GM18499 (cell line): ENCODE results near the gene CD6.

Source experiments
- ATAC-seq: cut with Tn5 transposase; IDR thresholded peaks from one replicate; pipeline ENCODE4 v1.9.1; 2021; ENCODE audit warnings: moderate number of reproducible peaks; ENCODE audit not compliant: insufficient read depth, unreplicated experiment

The CD6 gene

DNA sequence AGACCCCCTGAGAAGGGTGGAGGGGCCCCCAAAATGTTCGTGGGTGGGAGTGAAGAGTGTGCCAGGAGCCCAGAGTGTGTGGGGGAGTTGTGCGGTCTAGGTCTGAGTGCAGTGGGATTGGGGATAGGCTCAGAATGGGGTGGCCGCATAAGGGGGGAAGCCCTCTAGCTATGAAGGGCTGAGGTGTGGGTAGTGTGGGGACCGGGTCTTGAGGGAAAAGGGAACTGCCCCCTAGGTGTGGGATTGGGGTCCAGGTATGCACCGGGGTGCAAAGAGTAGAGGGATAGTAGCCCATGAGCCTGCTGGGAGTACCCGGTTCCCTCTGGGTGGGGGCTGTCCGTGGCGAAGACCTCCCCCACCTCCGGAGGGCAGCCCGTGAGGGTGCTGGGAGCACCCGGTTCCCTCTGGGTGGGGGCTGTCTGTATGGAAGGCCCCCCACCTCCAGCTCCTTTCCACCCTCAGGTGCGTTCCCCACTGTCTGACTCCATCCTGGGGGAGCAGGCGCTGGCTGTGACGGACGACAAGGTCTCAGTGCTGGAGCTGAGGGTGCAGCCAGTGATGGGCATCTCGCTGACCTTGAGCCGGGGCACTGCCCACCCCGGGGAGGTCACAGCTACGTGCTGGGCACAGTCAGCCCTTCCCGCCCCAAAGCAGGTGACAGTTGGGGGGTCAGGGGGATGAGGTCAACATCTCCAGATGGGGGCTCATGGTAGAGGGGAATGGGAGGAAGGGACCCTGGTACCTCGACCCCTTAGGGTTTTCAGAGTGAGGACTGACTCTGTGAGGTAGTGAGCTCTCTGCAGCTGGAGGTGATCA lies 36.5 kb upstream of the CD6 start:
- ATAC-seq = no peak

DNA sequence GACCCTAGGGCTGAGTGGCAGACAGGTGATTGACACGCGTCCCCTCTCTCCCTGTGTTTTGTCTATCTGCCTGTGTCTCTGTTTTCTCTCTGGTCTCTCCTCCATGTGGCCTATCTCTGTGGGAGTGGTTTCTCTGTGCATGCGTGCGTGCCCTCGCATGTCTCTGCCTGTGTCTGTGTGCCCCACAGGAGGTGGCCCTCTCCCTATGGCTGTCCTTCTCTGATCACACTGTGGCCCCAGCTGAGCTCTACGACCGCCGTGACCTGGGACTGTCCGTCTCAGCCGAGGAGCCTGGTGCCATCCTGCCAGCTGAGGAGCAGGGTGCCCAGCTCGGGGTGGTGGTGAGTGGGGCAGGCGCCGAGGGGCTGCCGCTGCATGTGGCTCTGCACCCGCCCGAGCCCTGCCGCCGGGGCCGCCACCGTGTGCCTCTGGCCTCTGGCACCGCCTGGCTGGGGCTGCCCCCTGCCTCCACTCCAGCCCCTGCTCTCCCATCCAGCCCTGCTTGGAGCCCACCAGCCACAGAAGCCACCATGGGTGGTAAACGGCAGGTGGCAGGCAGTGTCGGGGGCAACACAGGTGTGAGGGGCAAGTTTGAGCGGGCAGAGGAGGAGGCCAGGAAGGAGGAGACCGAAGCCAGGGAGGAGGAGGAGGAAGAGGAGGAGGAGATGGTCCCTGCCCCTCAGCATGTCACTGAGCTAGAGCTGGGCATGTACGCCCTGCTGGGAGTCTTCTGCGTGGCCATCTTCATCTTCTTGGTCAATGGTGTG lies 35.6 kb upstream of the CD6 start:
- ATAC-seq = no peak

DNA sequence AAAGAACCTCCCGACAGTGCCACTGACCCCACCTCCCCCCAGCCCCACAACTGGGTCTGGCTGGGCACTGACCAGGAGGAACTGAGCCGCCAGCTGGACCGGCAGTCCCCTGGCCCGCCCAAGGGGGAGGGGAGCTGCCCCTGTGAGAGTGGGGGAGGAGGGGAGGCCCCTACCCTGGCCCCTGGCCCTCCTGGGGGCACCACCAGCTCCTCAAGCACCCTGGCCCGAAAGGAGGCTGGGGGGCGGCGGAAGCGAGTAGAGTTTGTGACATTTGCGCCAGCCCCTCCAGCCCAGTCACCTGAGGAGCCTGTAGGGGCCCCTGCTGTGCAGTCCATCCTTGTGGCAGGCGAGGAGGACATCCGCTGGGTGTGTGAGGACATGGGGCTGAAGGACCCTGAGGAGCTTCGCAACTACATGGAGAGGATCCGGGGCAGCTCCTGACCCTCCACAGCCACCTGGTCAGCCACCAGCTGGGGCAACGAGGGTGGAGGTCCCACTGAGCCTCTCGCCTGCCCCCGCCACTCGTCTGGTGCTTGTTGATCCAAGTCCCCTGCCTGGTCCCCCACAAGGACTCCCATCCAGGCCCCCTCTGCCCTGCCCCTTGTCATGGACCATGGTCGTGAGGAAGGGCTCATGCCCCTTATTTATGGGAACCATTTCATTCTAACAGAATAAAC lies 34.9 kb upstream of the CD6 start:
- no peak for ATAC-seq

DNA sequence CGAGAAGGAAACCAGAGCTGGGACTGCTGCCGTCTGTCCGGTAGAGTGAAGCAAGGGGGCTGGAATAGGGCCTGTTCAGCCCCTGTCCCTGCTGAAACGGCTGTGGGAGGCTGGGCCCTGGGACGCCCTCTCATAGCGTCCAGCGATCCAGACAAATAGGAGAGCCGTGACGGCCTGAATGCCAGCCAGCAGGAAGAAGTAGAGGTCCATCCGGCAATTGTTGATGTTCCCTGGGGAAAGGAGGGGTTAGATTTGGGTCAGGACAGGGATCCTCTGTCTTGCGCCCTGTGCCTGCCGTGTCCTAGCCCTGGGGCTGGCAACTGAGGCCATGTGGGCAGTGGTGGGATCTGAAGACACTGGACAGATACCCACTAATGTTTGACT lies 34.3 kb upstream of the CD6 start:
- ATAC-seq = no peak

DNA sequence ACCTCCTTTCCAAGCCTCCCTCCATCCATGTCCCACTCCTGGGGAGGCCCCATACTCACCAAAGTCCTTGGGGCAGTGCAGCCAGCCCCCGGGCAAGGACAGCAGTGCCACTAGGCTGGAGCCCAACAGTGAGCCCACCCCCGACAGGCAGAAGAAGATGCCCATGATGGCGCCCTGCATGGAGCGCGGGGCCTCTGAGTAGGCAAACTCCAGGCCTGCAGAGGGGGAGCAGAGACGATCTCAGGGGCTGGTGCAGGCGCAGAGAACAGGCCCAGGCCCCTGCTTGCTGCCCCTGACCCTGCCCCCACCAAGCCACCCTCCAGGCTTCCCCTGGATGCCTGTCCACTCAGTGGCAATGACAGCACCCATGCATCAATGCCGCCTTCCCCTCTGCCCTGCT lies 33.7 kb upstream of the CD6 start:
- ATAC-seq = no peak

DNA sequence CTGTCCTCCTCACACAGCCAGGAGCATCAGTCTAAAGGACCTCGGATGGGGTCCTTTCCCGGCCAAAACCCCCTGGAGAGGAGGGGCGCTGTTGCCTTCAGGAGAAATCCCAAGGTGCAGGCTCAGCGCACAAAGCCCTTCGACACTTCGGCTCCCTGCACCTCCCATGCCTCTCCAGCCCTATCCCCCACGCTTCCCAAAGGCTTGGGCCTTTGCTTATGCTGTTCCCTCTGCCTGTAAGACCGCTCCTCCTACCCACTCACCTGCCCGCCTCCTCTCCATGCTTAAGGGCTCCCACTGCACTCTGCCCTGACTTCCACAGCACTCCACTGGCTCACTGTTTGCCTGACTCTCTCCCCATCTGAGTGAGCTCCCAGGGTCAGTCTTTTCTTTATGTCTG lies 33.0 kb upstream of the CD6 start:
- no peak for ATAC-seq

DNA sequence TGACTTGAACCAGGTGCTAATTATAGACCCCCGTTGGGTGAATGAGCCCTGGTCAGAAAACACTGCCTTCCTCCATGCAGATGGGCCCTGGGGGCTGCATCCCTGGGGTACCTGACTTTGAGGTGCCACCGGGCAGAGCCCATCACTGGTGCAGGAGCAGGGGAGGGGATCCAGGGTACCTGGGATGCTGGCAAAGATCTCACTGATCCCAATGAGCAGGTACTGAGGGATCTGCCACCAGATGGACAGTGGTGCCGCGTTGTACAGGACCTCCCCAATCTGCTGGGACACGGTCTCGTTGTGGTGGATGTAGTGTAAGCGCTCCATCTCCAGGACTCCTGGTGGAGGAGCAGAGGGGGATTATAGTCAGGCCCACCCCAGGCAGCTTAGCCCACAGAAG lies 32.2 kb upstream of the CD6 start:
- no peak for ATAC-seq

DNA sequence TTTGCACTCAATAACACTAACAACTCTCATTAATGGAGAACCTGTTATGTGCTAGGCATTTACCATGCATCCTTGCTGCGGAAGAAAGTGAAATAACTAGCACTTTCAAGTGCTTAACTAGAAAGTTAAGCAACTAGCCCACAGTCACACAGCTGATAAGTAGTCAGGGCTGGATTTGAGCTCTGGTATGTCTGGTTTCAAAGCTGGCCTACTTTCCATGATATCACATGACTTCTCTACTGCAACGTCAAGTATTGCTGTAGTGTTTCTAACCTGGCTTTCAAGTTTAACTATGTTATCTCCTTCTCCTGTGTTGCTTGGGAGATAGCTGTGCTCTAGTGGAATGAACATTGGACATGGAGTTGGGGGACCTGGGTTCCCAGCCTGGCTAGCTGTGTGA lies 31.6 kb upstream of the CD6 start:
- ATAC-seq = no peak

DNA sequence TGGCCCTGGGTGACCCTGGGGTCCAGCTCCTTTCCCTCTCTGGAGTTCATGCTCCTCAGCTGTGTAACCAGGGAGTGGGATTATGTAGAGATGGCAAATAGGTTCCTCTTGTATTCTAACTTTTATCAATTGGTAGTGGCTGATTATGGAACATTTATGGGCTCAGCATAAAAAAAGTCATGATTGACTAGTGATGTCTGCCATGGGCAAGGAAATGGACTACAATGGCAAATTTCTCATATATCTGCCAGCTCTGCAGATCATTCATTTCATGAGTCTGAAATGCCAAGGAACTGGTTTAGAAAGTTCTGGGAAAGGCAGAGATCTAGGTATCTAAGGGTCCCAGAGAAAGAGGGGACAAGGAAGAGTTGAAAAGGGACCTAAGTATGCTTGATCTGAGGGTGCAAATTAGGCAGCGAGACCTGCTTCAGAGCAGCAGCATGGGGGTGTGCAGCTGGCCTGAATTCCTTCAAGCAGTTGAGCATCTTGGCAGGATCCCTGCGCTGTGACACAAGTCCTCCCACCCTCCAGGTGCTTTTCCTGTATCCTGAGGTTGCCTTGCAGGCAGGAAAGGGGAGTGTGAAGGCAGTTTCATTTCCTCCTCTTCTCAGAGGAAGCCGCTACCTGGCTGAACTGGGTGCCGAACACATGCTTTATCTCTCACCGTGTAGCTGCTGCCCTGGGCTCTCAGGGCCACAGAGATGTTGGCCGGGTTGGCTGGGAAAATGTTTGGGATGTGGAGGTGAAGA lies 29.9 kb upstream of the CD6 start:
- ATAC-seq = no peak

DNA sequence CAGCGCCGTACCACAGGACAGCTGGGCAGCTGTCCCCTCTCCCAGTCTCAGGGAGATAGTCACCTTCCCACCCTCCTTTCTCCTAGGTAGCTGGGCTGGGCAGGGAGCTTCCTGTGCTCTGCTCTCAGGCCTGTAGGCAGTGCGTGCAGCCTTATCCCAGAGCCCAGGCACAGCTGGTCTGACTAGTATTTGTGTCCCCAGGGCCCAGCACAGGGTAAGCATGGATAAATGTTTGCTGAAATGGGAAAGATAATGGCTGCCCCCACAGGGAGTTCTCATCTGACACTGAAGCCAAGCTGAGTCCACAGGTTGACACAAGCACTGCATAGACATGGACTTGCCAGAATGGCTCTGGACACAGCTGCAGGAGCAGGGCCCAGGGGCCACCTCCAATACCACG lies 29.3 kb upstream of the CD6 start:
- no peak for ATAC-seq

DNA sequence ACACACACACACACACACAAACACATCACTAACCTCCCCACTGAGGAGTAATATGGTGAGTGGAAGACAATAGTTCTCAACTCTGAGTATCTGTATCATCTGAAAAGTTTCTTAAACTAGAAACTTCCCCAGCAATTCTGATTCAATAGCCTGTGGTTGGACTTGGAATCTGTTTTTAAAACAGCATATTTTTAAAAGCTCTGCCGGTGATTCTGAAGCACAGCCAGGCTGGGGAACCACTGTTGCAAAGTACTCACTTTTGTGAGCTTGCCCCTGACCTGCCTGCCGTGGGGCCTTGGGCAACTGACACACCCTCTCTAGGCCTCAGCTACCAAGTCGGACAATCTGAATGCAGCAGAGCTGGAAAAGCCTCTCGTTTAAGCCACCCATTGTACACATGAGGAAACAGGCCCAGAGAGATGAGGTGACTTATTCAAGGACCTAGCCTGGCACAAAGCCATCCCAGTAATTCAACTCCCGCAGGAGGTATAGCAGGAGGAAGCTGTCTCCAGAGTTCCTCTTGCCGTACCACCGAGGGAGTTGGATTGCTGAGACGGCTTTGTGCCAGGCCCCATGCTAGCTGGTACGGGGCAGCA lies 28.4 kb upstream of the CD6 start:
- ATAC-seq = no peak

DNA sequence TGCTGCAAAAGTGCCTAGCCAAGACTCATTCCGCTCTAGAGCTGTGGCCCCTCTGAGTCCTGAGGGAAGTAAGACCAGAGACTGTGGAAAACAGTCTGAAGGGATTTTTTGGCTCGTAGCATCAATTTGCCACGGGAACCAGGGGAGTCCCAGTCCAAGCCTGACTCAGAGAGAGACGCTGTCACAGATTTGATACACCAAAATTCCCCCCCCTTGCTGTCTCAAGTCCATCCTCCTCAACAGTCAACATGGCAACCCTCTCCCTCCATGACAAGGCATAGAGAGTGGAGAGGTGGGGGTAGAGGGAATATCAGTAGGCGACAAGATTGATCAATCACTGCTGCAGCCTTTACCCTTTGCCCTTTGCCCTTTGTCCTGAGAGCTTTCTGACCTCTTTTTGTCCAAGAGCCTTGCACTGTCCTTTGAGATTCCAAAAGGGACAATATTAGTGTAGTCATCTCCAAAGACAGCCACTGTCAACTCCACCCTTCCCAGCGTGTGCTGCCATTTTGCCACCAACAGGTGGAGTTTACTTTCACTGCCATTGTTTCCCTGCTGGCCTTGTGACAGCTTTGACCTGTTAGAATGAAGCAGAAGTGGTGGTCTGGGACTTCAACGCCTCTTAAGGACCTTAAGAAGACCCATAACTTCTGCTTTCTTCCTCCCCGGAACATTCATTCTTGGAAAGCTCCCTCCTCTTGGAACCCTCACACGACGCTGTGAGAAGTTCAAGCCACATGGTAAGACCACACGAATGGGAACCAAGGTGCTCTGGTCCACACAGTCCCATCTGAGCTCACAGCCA lies 26.8 kb upstream of the CD6 start:
- no peak for ATAC-seq

DNA sequence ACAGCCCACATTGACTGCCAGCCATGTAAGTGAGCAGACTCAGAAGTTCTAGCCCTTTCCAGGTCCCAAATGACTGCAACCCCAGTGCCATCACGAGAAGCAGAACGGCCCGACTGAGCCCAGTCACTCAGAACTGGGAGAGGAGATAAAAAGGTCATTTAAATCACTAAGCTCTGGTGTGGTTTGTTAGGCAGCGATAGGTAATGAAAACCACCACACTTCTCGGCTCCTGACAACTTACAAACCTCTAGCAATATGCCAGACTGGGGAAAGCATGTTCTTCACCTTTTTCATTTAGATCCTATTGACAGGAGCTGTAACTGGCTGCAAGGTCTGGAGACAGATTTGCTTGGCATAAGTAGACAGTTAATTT lies 26.2 kb upstream of the CD6 start:
- no peak for ATAC-seq

DNA sequence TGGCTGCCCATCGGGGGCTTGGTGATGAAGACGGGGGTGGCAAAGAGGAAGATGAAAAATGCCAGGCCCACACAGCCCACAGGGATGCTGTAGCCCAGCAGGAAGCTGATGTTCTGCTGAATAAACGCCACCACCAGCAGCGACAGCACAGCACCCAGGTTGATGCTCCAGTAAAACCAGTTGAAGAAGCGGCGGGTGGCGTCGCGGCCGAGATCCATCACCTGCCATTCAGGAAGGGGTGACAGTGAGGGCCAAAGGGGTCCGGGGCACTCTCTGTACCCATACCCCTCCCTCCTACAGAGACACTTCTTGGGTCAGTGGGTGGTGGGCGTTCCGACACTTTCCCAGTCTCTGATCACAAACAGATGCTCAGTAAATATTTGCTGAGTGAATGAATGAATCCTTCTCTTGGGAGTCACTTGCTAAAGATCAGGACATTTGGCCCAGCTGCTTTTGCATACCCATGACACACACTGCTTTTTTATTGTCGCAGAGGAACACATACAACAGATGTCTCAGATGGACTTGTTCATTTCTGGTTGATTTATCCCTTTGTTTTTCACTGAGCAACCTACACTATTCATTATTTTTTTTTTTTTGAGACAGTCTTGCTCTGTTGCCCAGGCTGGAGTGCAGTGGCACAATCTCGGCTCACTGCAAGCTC lies 24.7 kb upstream of the CD6 start:
- ATAC-seq = no peak

DNA sequence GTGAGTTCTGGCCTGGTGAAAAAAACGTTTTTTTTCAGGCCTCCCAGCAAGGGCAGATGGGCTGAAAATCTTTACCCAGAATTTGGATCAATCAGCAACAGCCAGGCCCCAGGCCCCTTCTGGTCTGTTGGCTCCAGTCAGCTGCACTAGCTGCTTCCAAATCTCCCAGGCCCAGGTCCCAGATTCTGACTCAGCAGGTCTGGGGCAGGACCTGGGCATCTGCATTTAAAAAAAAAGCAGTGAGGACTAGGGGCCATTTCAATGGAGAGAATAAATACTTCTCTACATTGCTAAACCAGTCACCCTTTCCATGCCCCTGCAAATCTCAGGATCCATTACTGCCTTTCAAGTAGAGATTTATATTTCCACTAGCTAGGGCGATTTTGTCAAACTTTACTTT lies 23.8 kb upstream of the CD6 start:
- no peak for ATAC-seq

DNA sequence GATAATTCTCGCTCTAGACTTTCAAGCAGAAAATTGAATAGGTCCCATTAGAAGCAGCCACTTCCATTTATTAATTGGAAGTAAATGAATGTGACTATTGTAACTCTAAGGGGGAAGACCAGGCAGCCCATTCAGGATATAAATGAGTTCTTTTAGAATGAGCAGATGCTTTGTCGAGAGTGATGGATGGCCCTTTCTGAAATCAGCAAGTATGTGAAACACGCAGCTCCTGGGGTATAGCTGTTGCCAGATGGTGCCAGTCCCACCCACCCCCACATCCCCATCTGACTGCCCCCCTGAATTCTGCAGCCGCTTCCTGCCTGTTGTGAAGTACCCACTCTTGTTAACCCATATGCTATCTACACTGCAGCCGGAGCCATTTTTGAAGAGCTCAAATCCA lies 23.2 kb upstream of the CD6 start:
- ATAC-seq = no peak

DNA sequence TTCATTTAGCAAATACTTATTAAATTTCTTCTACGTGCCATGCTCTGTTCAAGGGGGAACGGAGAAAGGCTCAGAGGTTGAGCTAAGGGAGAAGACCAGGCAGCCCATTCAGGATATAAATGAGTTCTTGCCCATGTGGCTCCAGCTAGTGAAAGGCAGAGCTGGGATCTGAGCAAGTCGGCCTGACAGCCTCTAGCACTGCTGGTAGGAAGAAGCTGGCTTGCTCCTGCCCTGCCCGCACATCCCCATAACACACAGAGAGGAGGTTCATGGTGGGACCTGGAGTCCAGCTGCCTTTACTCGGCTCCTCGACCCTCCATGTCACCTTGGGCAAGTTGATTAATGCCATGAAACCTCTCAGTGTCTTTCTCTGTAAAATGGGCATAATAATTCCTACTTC lies 21.5 kb upstream of the CD6 start:
- no peak for ATAC-seq

DNA sequence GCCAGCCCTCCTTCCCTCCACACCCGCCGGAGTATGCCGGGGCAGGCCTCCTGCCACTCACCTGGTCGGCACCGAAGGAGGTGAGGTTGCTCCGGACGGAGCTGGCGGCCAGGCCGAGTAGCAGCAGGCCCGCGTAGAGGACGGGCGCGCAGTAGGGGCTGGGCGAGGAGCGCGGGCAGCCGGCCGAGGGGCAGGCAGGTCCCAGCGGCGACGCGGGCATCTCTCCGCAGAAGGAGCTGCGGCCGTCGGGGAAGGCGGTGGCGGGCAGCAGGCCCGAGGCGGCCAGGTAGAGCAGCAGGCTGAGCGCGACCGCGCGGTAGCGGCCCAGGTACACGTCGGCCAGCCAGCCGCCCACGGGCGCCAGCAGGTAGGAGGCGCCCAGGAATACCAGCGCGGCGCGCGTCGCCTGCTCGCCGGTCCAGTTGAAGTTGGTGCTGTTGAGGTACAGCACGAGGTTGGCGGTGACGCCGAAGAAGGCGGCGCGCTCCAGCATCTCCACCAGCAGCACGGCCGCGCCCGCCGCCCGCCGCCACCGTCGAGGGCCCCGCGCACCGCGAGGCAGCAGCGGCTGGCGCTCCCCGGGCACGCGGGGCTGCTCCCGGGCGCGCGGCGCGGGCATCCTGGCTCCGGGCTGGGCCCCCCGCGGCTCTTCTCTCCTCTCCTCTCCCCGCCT lies 20.4 kb upstream of the CD6 start:
- ATAC-seq = no peak

DNA sequence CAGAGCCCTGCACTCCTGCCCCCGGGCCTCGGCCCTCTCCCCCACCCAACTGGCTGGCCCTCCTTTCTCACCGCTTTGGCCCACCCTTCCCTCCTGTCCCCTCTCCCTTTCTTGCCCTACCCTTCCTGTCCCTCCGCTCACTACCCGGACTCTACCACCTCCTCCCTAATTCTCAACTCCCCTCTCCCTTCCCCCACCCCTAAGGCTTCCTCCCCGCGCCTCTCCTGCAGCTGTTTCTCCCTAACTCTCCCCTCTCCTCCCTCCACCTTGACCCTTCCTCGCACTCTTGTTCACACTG lies 19.9 kb upstream of the CD6 start:
- no peak for ATAC-seq
